ENCODE results near the gene PRKCE. TPM values are rescaled to one million over a fixed set of nuclear protein-coding genes. Genes with fewer than 3 reads are reported as not detected.
A peak's percentile ranks its signal among the peaks of the same experiment; 100 is the strongest.

PRKCE gene
- total RNA-seq, 1 experiment from 2014 or later, result 12.1 TPM

DNA sequence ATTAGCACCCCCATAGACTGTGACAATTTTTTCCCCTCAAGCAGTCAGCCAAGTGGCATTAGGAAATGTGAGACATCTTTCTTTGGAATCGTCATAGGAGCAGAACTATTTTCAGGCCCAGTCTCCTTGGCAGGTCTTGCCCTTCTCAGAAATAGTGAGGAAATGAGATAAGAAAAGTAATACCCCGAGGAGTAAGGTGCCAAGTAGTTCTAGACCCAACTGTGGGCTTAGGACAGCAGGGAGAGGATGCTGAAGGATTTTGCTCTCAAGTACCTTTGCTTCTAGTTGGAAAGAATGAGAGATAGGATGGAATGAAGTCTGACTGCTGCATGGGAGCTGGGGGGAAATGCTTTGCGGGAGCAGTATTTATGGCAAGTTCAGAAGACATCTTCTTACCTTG lies 31.8 kb downstream of the PRKCE start:
- H3K27ac Mint-ChIP-seq (ENCODE audit: low read depth, unreplicated experiment), result no peak overlapping the region
- ChIA-PET CTCF (interaction anchor here (1.0 kb wide), 1 partner anchor 29 kb away, joined by 3 read pairs; no protein-coding TSS in a partner anchor), POLR2A (interaction anchor here (3.4 kb wide), 1 partner anchor 32 kb away, joined by 19 read pairs; the partner anchor contains the start of gene PRKCE)
- no TSS peak for BruUV-seq (replicated peaks)
- peaks cover 30% of the 10 kb centered on the region for H3K4me1 Mint-ChIP-seq (ENCODE audit: insufficient read depth, unreplicated experiment)
- H3K4me3 Mint-ChIP-seq (ENCODE audit: unreplicated experiment), result no peak overlapping the region
- no peaks in the 10 kb centered on the region for H3K9me3 Mint-ChIP-seq (ENCODE audit: unreplicated experiment)
- no peaks in the 10 kb centered on the region for H3K27me3 Mint-ChIP-seq (ENCODE audit: insufficient read depth, unreplicated experiment)
- TF ChIP-seq CTCF (IDR thresholded peaks at IDR 0.05; ENCODE audit: unreplicated experiment), result no peak
- no peak for DNase-seq (ENCODE audit: unreplicated experiment)
- H3K36me3 Mint-ChIP-seq (ENCODE audit: insufficient read depth, unreplicated experiment), result no peaks in the 10 kb centered on the region
- intact Hi-C loops (cut with micrococcal nuclease), result no loop called here

GRCh38 chr2:45684756-45685155 lies 33.3 kb downstream of the PRKCE start:
- Mint-ChIP-seq H3K4me1 (ENCODE audit: insufficient read depth, unreplicated experiment) (peaks cover 30% of the 10 kb centered on the region), H3K9me3 (ENCODE audit: unreplicated experiment) (no peaks in the 10 kb centered on the region), H3K27ac (ENCODE audit: low read depth, unreplicated experiment) (no peak overlapping the region), H3K27me3 (ENCODE audit: insufficient read depth, unreplicated experiment) (no peaks in the 10 kb centered on the region), H3K4me3 (ENCODE audit: unreplicated experiment) (no peak overlapping the region), H3K36me3 (ENCODE audit: insufficient read depth, unreplicated experiment) (no peaks in the 10 kb centered on the region)
- no TSS peak for BruUV-seq (replicated peaks)
- peak; percentile 8 for DNase-seq (ENCODE audit: unreplicated experiment)
- no peak for TF ChIP-seq CTCF (IDR thresholded peaks at IDR 0.05; ENCODE audit: unreplicated experiment)
- CTCF ChIA-PET, result interaction anchor here (1.4 kb wide), 1 partner anchor 139 kb away, joined by 7 read pairs; no protein-coding TSS in a partner anchor
- intact Hi-C loops (cut with micrococcal nuclease), result loop anchor here (5.0 kb wide), 1 partner anchor 32 kb away; the partner anchor contains the start of gene PRKCE
- POLR2A ChIA-PET, result interaction anchor here (0.6 to 1.4 kb wide), 5 partner anchors 10 to 851 kb away, joined by 3 to 5 read pairs (median 3); no protein-coding TSS in a partner anchor

DNA sequence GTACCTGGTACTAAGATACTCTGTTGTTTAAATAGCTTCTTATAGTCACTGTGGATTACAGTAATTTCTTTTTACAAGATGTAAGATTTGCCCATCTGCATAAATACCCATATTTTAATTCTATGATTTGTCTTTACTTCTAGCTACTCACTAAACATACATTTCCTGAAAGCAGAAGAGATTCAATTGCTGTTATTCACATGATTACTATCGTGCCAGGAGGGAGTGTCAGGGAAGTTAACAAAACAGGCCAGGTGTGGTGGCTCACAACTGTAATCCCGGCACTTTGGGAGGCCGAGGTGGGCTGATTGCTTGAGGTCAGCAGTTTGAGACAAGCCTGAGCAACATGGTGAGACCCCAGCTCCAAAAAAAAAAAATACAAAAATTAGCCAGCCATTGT lies 33.8 kb downstream of the PRKCE start:
- no peak for TF ChIP-seq CTCF (IDR thresholded peaks at IDR 0.05; ENCODE audit: unreplicated experiment)
- no peak for DNase-seq (ENCODE audit: unreplicated experiment)
- Mint-ChIP-seq H3K27me3 (ENCODE audit: insufficient read depth, unreplicated experiment) (no peaks in the 10 kb centered on the region), H3K36me3 (ENCODE audit: insufficient read depth, unreplicated experiment) (no peaks in the 10 kb centered on the region), H3K4me3 (ENCODE audit: unreplicated experiment) (no peak overlapping the region), H3K9me3 (ENCODE audit: unreplicated experiment) (no peaks in the 10 kb centered on the region), H3K4me1 (ENCODE audit: insufficient read depth, unreplicated experiment) (peaks cover 30% of the 10 kb centered on the region), H3K27ac (ENCODE audit: low read depth, unreplicated experiment) (no peak overlapping the region)
- BruUV-seq (replicated peaks), result no TSS peak
- CTCF ChIA-PET, result interaction anchor here (1.4 kb wide), 1 partner anchor 139 kb away, joined by 7 read pairs; no protein-coding TSS in a partner anchor
- intact Hi-C loops (cut with micrococcal nuclease), result loop anchor here (5.0 kb wide), 1 partner anchor 33 kb away; the partner anchor contains the start of gene PRKCE
- POLR2A ChIA-PET, result interaction anchor here (0.6 to 1.4 kb wide), 5 partner anchors 10 to 852 kb away, joined by 3 to 5 read pairs (median 3); no protein-coding TSS in a partner anchor

GRCh38 chr2:45687964-45688363 lies 36.5 kb downstream of the PRKCE start:
- ChIA-PET POLR2A (no interaction called here), CTCF (interaction anchor here (0.9 kb wide), 1 partner anchor 38 kb away, joined by 3 read pairs; no protein-coding TSS in a partner anchor)
- Mint-ChIP-seq H3K4me3 (ENCODE audit: unreplicated experiment) (no peak overlapping the region), H3K4me1 (ENCODE audit: insufficient read depth, unreplicated experiment) (peaks cover 15% of the 10 kb centered on the region), H3K36me3 (ENCODE audit: insufficient read depth, unreplicated experiment) (no peaks in the 10 kb centered on the region), H3K9me3 (ENCODE audit: unreplicated experiment) (no peaks in the 10 kb centered on the region), H3K27me3 (ENCODE audit: insufficient read depth, unreplicated experiment) (no peaks in the 10 kb centered on the region), H3K27ac (ENCODE audit: low read depth, unreplicated experiment) (no peak overlapping the region)
- BruUV-seq (replicated peaks), result no TSS peak
- no peak for TF ChIP-seq CTCF (IDR thresholded peaks at IDR 0.05; ENCODE audit: unreplicated experiment)
- no peak for DNase-seq (ENCODE audit: unreplicated experiment)
- intact Hi-C loops (cut with micrococcal nuclease), result loop anchor here (5.0 kb wide), 1 partner anchor 36 kb away; the partner anchor contains the start of gene PRKCE

Measured in MCF 10A (cell line).